Activated CD4-positive, CD25-positive, alpha-beta regulatory T cell treated with anti-CD3 and anti-CD28 coated beads, Interleukin-2, amount 50 U/mL, for 72 hours (primary cell): ENCODE data around the gene LMOD1.
"Not testable (repeated sequence)": the region's sequence is repeated elsewhere in the genome, so short reads cannot be mapped to it uniquely, and the experiment has no call there.

Experiments
- DNase-seq: peaks from one replicate; pipeline ENCODE4 v3.0.0; 2021

Gene LMOD1

DNA sequence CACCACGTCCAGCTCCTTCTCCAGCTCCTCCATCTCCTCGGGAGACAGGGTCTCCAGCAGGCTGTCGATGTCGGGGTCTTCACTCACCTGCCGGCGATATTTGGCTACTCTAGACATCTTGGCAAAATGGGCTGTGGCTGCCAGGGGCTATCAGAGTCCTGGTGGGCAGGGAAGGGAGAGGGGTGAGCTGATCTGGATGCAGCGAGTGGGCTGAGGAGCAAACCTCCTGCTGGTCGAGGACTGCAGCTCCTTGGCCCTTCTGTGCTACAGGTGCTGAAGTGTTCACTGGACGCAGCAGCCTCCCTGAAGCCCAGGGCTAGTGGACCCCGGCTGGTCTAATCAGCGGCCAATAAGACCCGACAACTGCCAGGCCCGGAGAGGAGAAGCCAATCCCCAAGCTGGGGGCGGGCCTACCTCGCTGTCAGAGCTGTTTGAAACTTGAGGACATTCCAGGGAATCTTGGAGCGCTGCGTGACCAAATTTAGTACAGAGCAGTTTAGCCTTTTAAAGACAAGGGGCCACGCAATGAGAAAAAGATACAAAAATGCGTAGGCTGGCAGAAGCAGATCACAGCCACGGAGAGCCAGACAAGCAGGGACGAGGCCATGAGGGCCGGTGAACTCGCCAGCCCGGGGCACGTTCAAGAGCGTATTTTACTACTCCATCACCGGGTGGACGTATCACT, at the start of gene LMOD1:
Gene LMOD1, minus strand, starts transcription at position 325 of the 685 bp plus-strand sequence. Its CDS starts 208 bp downstream, at position 117.
- DNase-seq = no peak

DNA sequence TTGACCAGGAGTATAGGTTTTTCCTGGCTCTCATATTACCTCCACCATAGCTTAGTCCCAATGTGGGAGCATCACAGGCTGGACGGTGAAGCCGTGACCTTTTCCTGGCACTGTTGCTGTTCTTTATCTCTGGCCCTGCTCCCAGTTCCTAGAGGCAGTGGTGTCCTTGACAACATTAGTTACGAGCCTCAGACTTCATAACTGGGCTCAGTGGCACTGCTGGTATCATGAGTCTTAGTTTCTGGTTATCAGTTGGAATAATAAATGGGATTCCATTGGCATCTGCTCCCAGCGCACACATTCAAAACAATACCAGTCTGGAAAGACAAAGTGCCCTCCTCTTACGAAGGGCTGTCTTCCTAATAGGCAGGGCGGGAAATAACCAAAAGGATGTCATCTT, 44.1 kb upstream of the LMOD1 start:
- no peak for DNase-seq

DNA sequence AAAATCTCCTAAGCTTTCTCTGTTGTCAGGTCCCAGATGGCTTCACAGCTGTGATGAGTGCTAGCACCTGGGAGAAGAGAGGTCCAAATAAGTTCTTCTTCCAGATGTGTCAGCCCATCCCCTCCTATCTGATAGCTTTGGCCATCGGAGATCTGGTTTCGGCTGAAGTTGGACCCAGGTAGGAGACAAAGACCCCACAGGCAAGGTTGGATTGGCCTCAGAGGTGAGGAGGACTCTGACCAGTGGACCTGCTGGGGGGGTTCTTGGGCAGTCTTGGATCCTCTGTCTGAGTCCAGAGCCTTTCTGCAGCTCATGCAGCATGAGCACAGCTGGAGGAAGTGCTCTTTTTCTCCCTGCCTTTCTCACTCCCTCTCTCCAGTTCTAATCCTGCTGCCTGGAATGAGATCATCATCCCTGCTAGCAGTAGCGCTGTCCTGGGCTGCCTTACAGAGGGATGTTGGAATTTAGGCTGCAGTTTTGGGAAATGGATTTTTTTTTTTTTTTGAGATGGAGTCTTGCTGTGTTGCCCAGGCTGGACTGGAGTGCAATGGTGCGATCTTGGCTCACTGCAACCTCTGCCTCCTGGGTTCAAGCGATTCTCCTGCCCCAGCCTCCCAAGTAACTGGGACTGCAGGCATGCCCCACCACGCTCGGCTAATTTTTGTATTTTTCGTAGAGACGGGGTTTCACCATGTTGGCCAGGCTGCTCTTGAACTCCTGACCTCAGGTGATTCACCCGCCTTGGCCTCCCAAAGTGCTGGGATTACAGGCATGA, 43.2 kb upstream of the LMOD1 start:
- DNase-seq = no peak

- DNase-seq = no peak
These were observed 42.3 kb upstream of the LMOD1 start for GRCh38 chr1:201988601-201989000.

GRCh38 chr1:201985355-201985754, 39.0 kb upstream of the LMOD1 start:
- DNase-seq = no peak

DNA sequence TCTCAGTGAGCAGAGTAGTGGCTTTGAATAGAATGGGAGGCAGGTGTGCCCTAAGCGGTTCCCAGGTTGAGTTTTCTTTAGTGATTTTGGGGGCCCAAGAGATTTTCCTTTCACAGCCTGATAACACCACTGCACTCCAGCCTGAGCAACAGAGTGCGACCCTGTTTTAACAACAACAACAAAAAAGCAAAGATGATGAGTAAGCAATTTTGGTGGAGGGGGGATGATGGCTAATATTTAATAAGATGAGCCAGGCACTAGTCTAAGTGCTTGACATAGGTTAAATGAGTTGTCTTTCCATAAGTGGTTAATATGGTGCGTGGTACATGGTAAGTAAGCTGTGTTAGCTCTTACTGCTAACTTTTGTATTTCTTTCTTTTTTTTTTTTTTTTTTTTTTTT, 38.1 kb upstream of the LMOD1 start:
- no peak for DNase-seq

DNA sequence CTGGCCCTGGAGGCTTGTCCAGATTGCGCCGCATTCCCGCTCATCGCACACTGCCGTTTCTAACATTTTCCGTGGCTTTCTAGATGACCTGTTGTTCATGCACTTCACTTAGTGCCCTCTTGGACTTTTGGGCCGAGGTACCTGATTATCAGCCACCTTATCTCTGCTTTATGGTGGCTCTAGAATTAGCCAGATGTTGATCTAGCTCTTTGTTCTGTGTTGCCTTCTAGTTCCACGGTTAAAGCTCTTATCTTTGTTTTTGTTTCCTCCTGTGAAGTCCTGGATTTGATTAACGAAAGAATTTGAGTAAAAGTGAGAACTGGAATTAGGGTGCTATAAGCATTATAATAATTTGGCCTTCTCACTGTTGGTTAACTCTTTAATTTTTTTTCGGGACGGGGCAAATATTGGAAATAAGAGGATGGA, 37.0 kb upstream of the LMOD1 start:
- DNase-seq = no peak

- DNase-seq = peak; percentile 69
These were observed 36.5 kb upstream of the LMOD1 start, which contains the start of gene RNPEP for GRCh38 chr1:201982623-201983379. RNPEP (plus strand) TSS chr1:201982648; CDS start chr1:201982667, 19 bp downstream.

DNA sequence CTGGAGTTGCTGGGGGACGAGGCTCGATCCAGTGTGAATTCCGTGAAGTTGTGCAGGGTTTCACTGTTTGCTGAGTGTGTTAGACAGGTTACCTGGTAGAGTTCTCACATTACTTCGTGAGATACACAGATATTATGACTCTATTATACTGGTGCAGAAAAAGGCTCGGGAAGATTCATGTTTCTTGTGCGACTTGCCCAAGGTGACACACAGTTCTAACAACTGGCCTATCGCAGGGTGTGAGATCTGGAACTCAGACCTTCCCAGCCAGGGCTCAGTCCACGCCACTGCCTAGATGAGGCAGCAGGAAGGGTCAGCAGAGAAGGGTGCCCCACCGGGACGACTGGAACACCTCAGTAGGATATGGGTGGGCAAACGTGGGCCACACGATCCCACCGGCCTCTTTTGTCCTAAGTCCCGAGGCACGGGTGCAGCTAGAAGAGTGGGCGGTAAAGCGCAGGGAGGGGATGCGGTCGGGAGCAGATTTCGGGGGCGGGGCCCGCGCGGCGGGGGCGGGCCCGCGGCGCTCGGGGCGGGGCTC, 35.8 kb upstream of the LMOD1 start:
- no peak for DNase-seq

DNA sequence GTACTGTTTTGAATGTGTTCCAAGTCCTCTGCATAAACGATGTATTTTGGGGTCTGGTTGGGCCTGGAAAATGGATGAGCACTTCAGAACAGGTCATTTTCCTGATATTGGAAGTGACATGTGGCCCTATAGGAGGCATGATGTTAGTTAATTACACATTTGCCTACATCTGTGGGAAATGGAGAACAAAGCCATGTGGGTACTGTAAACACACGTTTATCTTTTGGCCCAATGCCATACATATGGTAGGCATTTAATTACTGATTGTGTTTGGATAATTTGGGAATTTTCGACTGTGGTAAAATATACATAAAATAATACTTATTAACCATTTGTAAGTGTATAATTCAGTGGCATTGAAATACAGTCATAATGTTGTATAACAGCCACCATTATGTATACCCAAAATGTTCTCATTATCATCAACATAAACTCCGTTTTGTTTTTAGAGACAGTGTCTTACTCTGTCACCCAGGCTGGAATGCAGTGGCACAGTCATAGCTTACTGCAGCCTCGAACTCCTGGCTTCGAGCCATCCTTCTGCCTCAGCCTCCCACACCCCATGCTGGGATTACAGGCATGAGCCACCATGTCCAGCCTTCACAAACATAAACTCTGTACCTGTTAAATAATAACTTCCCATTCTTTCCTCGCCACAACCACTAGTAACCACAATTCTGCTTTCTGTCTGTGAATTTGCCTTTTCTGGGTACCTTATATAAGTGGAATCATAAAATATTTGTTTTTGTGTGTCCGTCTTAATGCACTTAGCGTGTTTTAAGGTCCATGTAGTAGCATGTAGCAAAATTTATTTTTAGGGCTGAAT, 24.2 kb upstream of the LMOD1 start:
- no peak for DNase-seq

DNA sequence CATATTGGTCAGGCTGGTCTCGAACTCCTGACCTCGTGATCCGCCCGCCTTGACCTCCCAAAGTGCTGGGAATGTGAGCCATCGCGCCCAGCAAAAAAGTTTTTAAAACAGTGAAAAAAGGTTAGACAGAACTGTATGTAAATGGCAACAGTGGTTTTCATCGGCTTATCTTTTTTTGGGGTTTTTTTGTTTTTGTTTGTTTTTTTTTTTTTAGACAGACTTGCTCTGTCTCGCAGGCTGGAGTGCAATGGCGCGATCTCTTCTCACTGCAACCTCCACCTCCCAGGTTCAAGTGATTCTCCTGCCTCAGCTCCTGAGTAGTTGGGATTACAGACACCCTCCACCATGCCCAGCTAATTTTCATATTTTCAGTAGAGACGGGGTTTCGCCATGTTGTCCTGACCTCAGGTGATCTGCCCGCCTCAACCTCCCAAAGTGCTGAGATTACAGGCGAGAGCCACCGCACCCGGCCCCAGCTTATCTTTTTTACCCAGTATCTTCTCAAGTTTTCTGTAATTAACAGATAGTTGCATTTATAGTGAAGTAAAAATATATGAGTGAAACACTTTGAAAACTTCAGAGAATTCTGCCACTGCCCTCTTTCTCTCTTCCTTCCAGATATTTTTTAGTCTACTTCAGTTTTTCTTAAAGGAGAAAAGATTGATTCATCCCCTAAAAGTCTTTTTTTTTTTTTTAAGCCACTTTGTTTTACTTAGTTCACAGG, 22.0 kb upstream of the LMOD1 start:
- no peak for DNase-seq

GRCh38 chr1:201966171-201966570, 19.8 kb upstream of the LMOD1 start:
- no peak for DNase-seq

DNA sequence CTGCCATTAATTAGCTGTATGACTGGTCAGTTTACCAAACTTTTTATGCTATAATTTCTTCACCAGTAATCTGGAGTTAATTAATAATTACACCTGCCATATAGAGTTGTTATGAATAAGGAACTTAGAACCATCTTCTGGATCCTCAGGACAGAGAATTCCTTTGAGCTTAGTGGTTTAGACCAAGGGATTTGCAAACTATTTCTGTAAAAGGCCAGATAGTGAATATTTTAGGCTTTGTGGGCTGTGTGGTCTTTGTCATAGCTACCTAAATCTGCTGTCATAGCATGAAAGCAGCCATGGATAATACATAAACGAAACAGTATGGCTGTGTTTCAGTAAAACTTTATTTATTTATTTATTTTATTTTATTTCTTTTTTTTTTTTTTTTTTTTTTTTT, 17.9 kb upstream of the LMOD1 start:
- DNase-seq = no peak

DNA sequence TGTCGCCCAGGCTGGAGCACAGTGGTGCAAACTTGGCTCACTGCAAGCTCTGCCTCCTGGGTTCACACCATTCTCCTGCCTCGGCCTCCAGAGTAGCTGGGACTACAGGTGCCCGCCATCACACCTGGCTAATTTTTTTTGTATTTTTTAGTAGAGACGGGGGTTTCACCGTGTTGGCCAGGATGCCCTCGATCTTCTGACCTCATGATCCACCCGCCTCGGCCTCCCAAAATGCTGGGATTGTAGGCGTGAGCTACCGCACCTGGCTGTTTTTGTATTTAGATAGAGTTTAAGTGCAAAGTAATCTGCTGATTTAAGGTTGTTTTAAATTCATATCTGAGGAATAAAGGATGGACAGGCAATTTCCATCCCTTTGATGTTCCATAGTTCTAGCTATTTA, 16.0 kb upstream of the LMOD1 start:
- not testable (repeated sequence) for DNase-seq

- no peak for DNase-seq
These were observed 12.0 kb upstream of the LMOD1 start for GRCh38 chr1:201958348-201958747.

DNA sequence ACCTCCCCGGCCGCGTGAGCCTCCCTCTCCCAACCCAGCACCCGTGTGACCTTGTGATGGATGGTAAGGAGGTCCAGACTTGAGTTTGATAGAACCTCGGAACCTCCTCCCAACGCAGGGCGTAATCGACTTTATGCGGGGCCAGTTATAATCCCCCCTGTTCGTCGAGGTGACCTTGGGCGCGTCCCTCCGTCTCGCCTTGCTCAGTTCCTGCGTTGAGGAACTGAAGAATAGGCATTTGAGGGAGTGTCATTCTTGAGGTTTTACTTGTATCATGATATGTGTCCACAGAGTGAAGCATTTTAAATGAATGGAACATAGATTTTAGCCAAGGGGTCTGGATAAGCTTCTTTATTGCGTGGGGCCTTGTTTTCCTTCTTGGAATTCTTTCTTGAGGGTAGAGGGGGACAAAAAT, 9.4 kb upstream of the LMOD1 start:
- no peak for DNase-seq

DNA sequence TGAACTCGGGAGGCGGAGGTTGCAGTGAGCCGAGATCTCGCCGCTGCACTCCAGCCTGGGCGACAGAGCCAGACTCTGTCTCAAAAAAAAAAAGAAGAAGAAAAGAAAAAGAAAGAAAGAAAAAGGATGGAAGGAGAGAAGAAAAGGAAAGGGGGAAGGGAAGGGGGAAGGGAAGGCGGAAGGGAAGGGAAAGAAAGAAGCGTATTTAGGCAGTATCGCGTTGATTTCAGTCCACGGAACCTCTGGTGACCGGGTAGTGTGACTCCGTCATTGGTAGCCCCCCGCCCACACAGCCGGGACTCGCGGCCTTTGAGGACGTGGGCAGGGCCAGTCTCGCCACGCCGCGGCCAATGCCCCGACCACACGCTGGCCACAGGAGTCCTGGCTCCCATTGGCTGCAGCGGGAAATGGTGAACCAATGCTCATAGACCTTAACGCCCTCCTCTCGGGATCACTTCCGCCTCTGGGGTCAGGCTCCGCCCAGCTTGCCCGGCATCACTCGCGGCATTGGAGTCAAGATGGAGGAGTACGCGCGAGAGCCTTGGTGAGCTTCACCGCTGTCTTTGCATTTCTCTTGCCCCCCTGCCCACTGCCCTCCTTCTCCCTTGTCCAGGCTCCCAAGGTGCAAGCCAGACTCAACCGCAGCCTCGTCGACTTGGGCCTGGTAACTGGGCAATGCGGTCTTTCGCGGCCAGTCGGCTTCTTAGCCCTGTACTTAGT, 8.8 kb upstream of the LMOD1 start, which contains the start of gene TIMM17A:
Gene TIMM17A, plus strand, starts transcription at position 495 of the 720 bp plus-strand sequence. Its CDS starts 24 bp downstream, at position 519.
- peak; percentile 93 for DNase-seq

DNA sequence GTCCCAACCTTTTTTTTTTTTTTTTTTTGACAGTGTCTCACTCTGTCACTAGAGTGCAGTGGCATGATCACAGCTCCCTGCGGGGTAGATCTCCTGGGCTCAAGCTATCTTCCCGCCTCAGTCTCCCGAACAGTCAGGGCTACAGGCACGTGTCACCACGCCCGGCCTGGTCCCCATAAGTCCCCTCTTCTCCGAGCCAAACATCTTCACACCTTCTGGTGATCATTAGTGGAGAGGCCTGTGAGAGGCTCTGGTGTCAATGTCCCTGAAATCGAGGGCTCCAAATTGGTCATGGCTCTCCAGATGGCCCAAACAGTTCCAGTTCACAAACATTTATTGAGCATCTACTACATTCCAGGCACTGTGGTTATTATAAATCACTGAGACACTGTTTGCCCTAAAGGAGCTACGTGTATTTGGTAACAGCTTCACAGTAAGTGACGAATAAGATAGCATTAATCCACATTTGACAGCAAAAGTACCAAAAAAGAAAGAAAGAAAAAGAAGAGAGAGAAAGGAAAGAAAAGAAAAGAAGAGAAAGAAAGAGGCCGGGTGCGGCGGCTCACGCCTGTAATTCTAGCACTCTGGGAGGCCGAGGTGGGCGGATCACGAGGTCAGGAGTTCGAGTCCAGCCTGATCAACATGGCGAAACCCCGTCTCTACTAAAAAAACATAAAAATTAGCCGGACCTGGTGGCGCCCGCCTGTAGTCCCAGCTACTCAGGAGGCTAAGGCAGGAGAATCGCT, 8.1 kb upstream of the LMOD1 start:
- no peak for DNase-seq

GRCh38 chr1:201949491-201949890, 3.1 kb upstream of the LMOD1 start:
- DNase-seq = no peak

- DNase-seq = no peak
These were observed 1.3 kb upstream of the LMOD1 start for GRCh38 chr1:201947697-201948008.
